Measurements from ENCODE around the gene ZNHIT2.

Gene ZNHIT2

DNA sequence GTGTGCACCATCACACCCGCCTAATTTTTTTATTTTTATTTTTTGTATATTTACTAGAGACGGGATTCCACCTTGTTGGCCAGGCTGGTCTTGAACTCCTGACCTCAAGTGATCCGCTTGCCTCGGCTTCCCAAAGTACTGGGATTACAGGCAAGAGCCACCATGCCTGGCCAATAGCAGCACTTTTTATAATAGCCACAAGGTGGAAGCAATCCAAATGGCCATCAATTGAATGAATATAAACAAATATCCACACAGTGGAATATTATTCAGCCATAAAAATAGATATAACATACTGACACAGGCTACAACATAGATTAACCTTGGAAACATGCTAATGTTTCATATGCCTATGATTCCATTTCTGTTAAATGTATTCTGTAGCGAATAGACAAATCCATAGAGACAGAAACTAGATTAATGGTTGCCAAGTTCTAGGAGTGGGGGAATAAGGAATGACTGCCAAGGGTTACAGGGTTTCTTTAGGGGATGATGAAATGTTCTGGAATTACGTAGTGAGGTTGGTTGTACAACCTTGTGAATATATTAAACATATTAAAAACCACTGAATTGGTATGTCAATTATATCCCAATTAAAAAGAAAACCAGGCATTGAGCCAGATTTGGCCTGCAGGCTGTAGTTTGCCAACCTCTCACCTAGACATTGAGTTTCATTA, 16.7 kb downstream of the ZNHIT2 start:
- DNase-seq, result no peak

DNA sequence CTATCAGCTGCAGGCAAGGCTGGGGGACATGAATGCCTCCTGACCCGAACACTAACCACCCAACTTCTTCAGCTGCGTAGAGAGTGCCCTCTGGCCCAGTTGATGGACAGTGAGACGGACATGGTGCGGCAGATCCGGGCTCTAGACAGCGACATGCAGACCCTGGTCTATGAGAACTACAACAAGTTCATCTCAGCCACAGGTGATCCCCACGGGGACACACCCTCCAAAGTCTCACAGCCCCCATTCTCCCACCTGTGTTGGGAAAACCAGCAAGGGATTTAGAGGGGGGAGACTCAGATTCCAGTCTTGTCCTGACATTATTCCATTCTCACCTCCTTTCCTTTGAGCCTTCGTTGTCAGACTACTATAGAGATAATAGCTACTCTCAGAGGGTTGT, 20.6 kb downstream of the ZNHIT2 start:
- no peak for DNase-seq

DNA sequence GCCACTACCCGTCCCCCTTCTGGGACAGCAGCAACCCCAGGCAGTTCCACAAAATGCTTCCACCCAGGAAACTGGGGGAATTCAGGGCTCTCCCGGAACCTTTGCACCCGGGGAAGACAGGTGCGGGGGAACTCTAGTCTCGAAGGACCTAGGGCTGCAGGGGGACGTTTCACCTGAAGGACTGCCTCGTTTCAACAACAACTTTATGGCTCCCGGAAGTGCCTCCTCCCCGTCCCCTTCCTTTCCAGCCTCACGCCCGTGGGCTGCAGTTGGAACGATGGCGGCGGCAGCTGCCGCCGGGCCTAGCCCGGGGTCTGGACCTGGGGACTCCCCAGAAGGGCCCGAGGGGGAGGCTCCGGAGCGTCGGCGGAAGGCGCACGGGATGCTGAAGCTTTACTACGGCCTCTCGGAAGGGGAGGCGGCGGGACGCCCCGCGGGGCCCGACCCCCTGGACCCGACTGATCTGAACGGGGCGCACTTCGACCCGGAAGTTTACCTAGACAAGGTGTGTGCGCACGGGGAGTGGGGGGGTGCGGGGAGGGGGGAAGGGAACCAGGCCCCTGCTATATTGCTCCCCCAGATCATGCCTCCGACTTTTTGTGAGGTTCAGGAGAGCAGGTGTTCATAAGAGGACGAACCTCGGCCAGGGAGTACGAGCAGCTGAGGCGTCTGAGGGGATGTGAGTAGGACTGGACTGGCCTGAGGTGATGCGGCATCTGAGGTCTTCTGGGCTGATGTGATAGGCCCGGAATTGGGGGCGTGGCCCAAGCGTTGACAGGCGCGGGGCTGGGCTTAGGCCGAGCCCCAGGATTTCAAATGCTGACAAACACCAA, 21.3 kb downstream of the ZNHIT2 start, which contains the start of gene VPS51:
Gene VPS51, plus strand, starts transcription at position 241 of the 833 bp plus-strand sequence. Its CDS starts 37 bp downstream, at position 278.
- peak; percentile 91 for DNase-seq

DNA sequence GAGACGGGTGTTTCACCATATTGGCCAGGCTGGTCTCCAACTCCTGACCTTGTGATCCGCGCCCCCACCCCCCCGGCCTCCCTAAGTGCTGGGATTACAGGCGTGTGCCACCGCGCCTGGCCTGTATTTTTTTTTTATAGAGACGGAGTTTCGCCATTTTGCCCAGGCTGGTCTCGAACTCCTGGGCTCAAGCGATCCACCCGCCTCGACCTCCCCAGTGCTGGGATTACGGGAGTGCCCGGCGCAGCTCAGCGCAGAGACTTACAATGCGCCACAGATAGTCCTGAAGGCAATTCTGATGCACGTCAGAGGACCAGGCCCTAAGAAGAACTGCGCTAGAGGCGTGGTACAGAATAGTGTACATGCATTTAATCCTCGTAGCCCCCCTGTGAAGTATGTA, 22.1 kb downstream of the ZNHIT2 start:
- no peak for DNase-seq

DNA sequence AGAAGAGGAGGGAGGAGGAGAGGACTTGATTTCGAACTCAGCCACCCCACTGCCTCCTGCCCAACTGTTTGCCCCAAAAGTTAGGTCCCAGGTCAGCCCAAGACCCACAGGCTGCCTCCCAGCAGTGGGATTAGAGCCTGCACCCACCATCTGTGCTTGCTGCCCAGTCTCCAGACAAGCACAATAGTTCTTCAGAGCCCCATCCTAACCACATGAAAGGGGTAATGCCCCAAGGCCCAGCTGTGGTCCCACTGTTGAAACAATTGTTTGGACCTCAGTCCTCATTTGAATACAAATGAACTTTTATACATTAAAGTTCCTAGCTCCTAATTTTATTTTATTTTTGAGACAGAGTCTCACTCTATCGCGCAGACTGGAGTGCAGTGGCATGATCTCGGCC, 26.9 kb downstream of the ZNHIT2 start:
- DNase-seq, result no peak

DNA sequence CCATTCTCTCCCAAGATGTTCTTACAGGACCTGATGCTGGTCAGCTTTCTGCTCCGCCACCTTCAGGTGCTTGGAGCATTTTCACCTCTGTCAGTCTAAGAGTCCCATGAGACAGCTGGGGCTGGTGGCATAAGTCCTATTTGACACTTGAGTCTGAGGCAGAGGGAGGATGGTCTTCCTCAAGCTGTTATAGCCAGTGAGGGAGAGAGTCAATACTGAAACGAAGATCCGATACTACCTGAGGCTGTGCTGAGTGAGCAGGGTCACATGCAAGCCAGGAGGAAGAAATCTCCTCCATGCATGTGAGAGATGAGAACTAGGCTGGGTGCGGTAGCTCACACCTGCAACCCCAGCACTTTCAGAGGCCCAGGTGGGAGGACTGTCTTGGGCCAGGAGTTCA, 27.9 kb downstream of the ZNHIT2 start:
- no peak for DNase-seq

DNA sequence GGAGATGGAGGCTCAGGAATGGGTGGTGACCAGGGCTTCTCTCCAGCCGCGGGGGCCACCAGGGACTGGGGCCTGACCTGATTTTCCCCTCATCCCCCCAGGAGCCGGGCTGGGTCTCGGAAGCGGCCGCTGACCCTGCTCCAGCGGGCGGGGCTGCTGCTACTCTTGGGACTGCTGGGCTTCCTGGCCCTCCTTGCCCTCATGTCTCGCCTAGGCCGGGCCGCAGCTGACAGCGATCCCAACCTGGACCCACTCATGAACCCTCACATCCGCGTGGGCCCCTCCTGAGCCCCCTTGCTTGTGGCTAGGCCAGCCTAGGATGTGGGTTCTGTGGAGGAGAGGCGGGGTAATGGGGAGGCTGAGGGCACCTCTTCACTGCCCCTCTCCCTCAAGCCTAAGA, 29.7 kb downstream of the ZNHIT2 start:
- no peak for DNase-seq

DNA sequence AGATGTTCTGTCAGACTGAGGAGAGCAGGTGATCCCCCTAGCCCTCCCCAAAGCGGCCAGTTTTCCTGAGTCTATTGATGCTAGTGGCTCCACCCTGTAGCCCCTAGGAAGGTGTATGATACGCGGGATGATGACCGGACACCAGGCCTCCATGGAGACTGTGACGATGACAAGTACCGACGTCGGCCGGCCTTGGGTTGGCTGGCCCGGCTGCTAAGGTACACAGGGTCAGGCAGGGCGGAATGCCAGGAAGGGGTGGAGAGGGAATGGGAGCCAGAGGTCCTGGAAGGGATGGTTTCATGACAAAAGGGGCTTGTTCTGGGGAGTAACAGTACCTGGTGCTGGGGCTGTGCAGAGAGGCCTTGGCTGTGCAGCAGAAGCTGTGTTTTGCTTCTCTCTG, 30.3 kb downstream of the ZNHIT2 start:
- DNase-seq, result no peak

DNA sequence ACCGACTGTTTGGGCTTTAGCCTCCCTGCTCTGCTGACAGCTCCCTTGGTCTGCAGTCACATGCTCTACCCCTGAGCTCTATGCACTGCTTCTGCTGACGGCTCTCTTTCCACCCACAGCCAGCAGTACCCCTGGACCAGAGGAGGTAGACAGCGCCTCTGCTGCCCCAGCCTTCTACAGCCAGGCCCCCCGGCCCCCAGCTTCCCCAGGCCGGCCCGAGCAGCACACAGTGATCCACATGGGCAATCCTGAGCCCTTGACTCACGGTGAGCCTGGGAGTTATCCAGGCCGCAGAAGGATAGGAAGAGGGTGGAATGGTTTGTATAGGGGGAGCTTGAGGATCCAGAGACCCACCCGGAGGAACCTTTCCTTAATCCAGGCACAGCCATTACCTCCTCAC, 30.7 kb downstream of the ZNHIT2 start:
- DNase-seq, result no peak

DNA sequence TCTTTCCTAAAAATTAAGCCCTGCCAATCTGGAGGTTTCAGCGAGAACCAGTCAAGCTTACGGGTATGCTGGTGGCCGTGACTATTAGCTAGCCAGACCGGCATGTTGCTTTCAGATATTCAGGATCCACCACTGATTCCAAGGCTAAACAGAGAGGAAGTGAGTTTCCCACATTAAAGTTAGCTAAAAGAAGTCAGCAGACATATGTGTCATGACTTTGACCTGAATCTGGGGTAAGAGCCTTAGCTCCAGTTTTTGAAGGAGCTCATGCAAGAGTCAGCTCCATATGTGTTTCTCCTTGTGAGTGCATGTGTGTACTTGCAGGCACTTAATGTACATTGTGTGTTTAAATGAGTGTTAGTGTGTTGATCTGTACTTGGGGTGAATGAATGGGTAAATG, 32.1 kb downstream of the ZNHIT2 start:
- no peak for DNase-seq

DNA sequence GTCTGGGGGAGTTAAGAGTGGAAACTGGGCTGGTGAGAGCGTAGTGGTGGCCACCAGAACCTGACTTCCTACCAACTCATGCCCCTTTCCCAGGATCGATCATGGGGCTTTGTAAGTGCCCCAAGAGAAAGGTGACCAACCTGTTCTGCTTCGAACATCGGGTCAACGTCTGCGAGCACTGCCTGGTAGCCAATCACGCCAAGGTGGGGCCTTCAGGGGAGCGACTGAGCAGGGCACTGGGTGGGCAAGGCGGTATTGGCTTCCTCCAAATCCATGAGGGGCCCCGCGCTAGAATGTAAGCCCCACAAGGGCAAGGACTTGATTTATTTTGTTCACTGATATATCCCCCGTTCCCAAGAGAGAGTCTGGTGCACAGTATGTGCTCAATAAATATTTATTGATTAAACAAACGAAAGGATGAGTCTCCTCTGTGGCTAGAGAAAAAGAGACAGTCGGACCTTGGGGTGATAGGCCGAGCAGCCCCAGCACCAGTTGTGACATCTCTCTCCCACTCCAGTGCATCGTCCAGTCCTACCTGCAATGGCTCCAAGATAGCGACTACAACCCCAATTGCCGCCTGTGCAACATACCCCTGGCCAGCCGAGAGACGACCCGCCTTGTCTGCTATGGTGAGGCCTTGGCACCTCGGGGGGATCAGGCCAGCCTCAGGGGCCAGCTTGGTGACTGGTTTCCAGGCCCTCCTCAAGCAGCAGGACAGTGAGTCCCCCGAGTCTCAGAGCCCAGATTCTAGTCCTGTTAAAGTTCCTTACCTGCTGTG, 32.7 kb downstream of the ZNHIT2 start:
- no peak for DNase-seq

DNA sequence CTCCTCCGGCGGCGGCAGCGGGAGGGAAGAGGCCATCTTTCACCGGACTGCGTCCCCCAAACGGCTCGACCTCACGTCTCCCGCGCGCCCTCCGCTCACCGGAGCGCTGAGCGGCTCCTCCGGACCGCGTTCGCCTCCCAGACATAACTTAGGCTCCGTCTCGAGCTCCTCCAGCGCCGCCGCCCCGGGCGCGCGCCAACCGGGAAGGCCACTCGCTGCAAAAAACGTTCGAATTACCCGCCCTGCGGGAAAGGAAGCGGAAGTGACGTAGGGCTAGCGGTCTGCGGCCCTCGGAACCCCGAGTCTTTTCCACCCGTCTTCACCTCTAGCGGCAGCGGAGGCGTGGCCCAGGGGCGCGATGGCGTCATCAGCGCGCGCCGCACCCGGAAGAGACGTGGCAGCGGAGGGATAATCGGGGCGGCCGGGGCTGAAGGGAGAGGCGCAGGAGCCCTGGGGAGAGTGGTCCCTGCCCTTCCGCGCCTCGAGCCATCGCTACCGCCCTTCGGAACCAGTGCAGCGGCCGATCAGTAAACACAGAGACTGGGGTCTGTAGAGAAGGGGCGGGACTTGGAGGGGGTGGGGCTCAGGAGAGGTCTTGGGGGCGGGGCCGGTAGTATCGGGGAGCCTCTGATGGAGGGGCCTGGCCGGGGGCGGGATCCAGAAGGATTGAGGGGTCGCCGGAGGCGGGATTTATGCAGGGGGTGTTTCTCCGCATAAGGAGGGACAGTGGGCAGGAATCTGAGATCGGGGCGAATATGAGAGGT, 33.5 kb downstream of the ZNHIT2 start, which contains the start of the genes CDCA5 and ZFPL1:
Gene CDCA5, minus strand, starts transcription at position 207 of the 764 bp plus-strand sequence. Its CDS starts 62 bp downstream, at position 145.
Gene ZFPL1, plus strand, starts transcription at position 389 of the 764 bp plus-strand sequence. CDS start 477 bp downstream, outside the sequence.
- DNase-seq, result peak; percentile 98

DNA sequence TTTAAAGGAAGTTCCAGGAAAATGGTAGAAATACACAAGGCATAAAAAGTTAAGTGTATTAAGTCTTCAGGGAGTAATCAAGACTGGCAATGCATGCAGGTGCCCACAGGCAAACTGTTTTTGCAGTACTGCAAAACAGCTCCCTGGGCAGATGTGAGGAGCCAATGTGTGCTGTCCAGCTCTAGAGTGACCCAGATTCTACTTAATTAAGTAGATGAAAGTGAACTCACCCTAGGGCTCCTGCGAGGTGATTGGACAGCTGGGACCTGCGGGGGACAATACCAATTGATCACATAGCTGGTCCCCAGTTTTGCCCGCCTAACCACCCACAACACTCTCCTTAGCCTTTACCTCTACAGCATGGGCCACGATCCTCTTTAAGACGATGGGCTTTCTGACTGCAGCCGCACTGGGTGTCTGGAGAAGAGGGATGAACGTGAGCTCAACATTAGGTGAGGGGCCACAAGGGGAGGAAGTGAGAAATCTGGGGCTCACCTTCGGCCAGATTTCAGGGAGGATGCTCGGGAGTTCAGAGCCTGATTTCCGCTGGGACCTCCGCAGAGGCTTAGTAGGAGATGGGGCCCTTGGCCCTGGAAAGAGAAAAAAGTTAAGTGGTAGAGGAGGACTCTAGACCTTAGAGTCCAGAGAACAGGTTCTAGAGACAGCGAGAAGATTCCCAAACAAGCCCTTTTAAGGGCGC, 34.2 kb downstream of the ZNHIT2 start:
- DNase-seq, result peak; percentile 17

DNA sequence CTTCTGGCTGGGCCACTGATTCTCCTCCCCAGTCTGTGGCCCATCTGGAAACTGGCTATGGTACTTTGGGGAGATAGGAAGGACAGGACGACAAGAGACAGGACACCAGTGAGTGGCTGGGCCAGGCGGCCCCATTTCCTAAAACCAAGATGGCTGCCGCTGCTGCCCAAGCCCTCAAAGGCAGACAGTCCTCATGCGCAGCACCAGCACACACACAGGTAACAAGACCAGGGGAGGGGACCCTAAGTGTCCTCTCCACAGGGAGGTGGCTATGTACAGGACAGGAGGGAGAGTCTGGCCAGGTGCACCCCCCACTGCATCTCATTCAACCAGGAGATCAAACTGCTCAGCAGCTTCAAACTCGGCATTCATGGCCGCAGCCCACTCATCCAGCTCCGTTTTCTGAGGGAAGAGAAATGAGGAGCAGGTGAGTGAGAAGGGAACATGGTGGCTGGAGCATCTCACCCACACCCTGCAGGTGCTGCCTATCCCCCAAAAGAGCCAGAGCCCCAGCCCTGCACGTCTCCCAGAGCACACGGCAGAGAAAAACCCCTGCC, 38.6 kb downstream of the ZNHIT2 start:
- no peak for DNase-seq

DNA sequence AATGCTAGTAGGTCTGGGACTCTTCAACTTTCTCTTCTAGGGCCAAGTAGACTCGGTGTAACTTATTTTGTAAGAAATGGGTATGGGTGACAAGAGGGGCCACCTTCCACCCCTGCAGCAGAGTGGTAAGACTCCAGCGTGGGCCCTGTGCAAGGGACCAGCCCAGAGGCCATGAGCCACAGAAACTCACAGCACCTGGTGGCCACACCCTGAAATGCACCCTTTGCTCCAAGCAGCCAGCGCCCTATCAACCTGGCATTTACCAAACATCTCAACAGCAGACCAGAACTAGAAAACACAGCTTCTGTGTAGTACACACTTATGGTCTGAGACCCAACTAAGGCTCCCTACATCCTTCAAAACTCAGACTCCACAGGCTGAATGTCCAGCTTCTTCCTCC, 39.4 kb downstream of the ZNHIT2 start:
- DNase-seq, result peak; percentile 71

DNA sequence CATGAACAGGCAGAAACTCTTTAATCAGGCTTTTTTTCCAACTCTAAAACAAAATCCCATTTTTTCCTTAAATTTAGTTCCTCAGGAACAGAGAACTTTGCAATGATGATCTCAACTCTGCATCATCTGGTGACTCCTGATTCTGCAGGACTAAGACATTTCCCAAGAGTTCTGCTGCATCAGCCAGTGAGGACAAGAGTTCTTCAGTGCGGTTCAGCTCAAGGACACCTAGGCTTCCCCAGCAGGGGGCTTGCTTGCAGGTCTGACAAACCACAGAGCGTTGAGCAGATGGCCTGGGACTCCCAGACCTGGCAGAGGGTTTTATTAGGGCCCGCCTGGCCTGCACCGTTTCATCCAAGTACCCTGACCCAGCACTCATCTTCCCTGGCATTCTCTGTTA, 40.0 kb downstream of the ZNHIT2 start:
- no peak for DNase-seq

DNA sequence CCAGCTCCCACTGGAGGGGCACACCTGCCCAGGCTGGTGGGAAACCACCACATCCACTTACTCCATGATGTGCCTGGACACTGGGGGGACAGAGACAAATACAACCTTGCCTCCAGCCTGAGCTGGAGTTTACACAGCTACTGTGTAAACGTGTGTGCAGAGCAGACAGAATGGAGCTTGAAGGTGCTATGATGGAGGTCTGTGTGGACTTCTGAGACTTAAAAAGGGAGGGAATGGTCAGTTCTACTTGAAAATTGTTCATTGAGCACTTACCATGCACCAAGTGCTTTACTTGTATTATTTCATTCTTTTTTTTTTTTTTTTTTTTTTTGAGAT, 44.9 kb downstream of the ZNHIT2 start:
- DNase-seq, result no peak

DNA sequence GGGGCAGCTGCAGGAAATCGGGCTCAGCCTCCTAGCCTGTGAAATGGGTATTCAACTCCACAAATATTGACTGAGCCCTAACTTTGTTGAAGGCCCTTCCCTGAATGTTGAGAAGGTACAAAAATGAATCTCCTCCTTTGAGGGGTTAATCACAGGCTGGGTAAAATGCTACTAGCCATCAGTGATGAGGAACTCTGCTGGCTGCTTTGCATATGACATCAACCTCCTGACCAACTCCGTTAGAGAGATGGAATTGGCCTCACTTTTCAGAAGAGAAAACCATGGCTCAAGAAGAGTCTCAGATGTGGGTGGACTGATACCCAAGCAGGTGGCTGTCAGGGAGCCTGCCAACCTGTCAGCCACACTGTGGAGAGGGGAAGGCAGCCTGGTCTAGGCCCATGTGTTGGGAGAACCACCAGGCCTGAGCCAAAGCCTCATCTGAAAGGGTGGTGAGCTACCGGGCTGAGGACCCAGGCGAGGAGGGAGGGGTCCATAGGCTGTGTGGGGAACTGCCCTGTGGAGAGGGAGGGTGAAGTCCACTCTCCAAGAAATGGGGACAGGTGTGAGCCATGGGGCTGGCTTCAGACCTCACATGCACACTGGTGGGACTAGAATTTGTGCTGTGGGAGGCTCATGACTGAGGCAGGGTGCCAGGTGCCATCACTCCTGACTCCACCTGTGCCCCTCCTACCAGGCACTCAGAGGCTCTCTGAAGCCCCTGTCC, 45.4 kb downstream of the ZNHIT2 start:
- no peak for DNase-seq

DNA sequence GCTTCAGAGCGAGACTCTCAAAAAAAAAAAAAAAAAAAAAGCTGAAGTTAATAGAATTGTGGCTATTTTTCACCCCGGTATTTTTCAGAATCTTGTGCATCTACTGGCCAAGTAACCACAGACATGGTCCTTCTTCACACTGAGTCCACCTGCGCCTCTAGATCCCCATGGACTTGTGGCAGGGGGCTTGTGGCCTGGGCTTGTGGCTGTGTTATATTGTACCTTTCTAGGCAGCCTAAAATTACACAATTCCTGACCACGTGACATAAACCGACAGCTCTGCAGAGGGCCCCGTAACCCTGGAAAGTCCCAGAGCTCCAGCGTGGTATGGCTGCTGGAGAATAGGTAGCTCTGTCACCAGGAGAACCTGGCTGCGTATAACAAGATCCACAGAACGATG, 48.3 kb downstream of the ZNHIT2 start:
- peak; percentile 33 for DNase-seq

DNA sequence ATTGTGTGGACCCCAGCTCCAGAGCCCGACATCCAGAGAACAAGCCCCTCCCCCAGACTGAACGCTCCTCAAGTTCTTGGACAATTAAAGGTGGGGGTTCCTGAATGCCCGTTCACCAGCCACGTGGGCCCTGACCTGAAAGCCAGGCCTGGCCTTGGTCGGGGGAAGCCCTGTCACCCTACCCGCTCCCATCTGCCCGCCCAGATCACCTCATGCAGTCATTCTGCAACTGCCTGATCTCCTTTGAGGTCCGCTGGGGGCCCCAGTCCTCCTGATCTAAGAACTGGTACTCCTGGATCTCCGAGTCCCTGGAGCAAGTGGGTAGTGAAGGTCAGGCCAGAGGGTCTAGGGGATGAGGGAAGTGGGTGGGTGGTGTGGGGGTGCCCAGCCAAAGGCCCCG, 50.1 kb downstream of the ZNHIT2 start:
- DNase-seq, result no peak

DNA sequence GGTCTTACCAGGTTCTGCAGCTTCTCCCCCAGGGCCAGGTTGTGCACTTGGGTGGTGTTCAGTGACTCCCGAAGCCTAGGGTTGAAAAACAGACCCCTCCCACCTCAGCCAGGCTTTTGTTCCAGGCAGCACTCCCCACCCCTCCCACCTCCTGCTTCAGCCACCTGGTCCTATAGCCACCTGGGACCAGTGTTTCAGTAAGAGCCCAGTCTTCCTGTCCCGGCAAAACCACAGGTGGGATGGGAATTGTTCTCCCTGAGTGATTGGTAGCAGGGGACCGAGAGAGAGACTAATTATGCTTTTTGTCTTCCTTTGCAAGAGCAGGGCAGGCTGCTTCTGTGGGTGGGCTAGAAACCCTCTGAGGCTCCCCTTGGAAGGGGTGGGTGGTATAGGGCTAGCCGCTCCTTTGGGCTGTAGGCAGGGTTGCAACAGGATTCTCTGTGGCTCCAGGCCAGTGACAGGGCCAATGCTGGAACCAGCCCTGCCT, 50.7 kb downstream of the ZNHIT2 start:
- no peak for DNase-seq
